IMR-90 (cell line): ENCODE measurements around the gene PIGH.

ENCODE experiments used
- BHLHE40 ChIP-seq: fragments of 150-350 bp; IDR thresholded peaks from 2 replicates; pipeline ENCODE4 v1.6.1; 2016; ENCODE audit warnings: mild to moderate bottlenecking, low read depth, low read length
- CEBPB ChIP-seq: IDR thresholded peaks from 2 replicates; pipeline ENCODE4 v1.6.1; 2012; ENCODE audit warnings: low read depth, low read length, improper control_type of control experiment
- CHD1 ChIP-seq: IDR thresholded peaks from 2 replicates; pipeline ENCODE4 v1.6.1; 2012; ENCODE audit warnings: low read depth, low read length, improper control_type of control experiment
- CTCF ChIP-seq: conservative IDR thresholded peaks from 2 replicates; pipeline ENCODE4 v1.5.1; 2012; ENCODE audit warnings: mild to moderate bottlenecking, low read depth, low read length, improper control_type of control experiment
- ELK1 ChIP-seq: fragments of 150-350 bp; IDR thresholded peaks from 2 replicates; pipeline ENCODE4 v1.6.1; 2016; ENCODE audit warnings: low read depth, mild to moderate bottlenecking, low read length, moderate library complexity, borderline replicate concordance
- FOS ChIP-seq: fragments of 150-350 bp; IDR thresholded peaks from 2 replicates; pipeline ENCODE4 v1.6.1; 2016; ENCODE audit warnings: low read depth, low read length
- MAFK ChIP-seq: IDR thresholded peaks from 2 replicates; pipeline ENCODE4 v1.6.1; 2012; ENCODE audit warnings: low read depth, low read length, improper control_type of control experiment
- MAZ ChIP-seq: IDR thresholded peaks from 2 replicates; pipeline ENCODE4 v1.6.1; 2012; ENCODE audit warnings: low read depth, mild to moderate bottlenecking, low read length, improper control_type of control experiment, moderate library complexity, borderline replicate concordance
- MXI1 ChIP-seq: IDR thresholded peaks from 2 replicates; pipeline ENCODE4 v1.6.1; 2012; ENCODE audit warnings: low read depth, mild to moderate bottlenecking, low read length, moderate library complexity, borderline replicate concordance
- NFE2L2 ChIP-seq: fragments of 150-350 bp; IDR thresholded peaks from 2 replicates; pipeline ENCODE4 v1.6.1; 2016; ENCODE audit warnings: low read depth, mild to moderate bottlenecking, low read length
- POLR2A ChIP-seq: IDR thresholded peaks from 2 replicates; pipeline ENCODE4 v1.6.1; 2012; ENCODE audit warnings: mild to moderate bottlenecking, low read depth, low read length
- RAD21 ChIP-seq: IDR thresholded peaks from 2 replicates; pipeline ENCODE4 v1.6.1; 2012; ENCODE audit warnings: low read length, improper control_type of control experiment
- SMC3 ChIP-seq: fragments of 150-350 bp; IDR thresholded peaks from 2 replicates; pipeline ENCODE4 v1.6.1; 2016; ENCODE audit warnings: low read depth, mild to moderate bottlenecking, antibody characterized with exemption, low read length, moderate library complexity
- USF2 ChIP-seq: fragments of 150-350 bp; IDR thresholded peaks from 2 replicates; pipeline ENCODE4 v1.6.1; 2017; ENCODE audit warnings: mild to moderate bottlenecking, antibody characterized with exemption, low read length, low read depth

DNA sequence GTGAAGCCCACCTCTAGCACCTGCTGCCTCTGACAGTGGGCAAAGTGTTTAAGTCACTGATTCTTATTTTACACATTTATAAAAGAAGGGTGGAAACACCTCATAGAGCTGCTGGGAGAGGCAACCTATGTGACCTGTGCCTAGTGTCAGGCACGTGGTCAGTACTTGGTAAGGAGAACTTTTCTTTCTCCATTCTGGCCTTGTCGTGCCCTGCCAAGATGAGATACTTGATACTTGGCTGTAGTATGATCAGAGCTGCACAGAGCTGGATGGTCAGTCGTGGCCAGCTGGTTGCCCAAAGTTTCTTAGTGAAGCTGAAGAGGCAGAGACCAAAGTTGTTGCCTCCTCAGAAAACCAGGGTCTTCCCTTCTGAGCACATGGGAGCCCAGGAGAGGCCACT lies 42.4 kb downstream of the PIGH start:
- TF ChIP-seq CTCF (no peak), POLR2A (no peak), CHD1 (no peak), MXI1 (no peak), NFE2L2 (no peak), USF2 (no peak), BHLHE40 (no peak), CEBPB (no peak), FOS (no peak), SMC3 (no peak), MAZ (no peak), RAD21 (no peak), ELK1 (no peak), MAFK (no peak)
